MM.1S (cell line): ENCODE results near the gene HRCT1.

ENCODE experiments used
- CTCF ChIP-seq: fragments of 300-600 bp; sonication (generic); IDR thresholded peaks from 2 replicates; pipeline ENCODE4 v1.5.1; 2016; ENCODE audit warnings: antibody characterized with exemption, low read length, mixed read lengths
- EZH2 ChIP-seq: fragments of 300-600 bp; sonication (generic); optimal IDR thresholded peaks from 2 replicates; pipeline ENCODE3; 2017; ENCODE audit warnings: low read depth, mild to moderate bottlenecking, antibody characterized with exemption, low read length, mixed read lengths

GRCh38 chr9:35882996-35883395 is 23.0 kb upstream of the HRCT1 start:
- no peak for TF ChIP-seq CTCF
- TF ChIP-seq EZH2 = no peak
